ENCODE results near the gene SMPD2. TPM values are rescaled to one million over a fixed set of nuclear protein-coding genes. Genes with fewer than 3 reads are reported as not detected.

Gene SMPD2
- total RNA-seq, 2 donors from 2014 or later: 21.9 to 27.5 TPM

- Histone ChIP-seq H3K4me1 (no peaks in the 10 kb centered on the region), H3K9me3 (no peaks in the 10 kb centered on the region), H3K4me3 (no peak overlapping the region), H3K27ac (no peak overlapping the region), H3K9ac (ENCODE audit: low read depth in 2 of 2, low read length in 2 of 2) (no peak overlapping the region), H3K27me3 (no peaks in the 10 kb centered on the region), H3K36me3 (no peaks in the 10 kb centered on the region)
- no peak for DNase-seq
- TF ChIP-seq, protein P1, sequence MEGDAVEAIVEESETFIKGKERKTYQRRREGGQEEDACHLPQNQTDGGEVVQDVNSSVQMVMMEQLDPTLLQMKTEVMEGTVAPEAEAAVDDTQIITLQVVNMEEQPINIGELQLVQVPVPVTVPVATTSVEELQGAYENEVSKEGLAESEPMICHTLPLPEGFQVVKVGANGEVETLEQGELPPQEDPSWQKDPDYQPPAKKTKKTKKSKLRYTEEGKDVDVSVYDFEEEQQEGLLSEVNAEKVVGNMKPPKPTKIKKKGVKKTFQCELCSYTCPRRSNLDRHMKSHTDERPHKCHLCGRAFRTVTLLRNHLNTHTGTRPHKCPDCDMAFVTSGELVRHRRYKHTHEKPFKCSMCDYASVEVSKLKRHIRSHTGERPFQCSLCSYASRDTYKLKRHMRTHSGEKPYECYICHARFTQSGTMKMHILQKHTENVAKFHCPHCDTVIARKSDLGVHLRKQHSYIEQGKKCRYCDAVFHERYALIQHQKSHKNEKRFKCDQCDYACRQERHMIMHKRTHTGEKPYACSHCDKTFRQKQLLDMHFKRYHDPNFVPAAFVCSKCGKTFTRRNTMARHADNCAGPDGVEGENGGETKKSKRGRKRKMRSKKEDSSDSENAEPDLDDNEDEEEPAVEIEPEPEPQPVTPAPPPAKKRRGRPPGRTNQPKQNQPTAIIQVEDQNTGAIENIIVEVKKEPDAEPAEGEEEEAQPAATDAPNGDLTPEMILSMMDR (IDR thresholded peaks at IDR 0.05): no peak
- intact Hi-C loops (cut with DNase I): no loop called here
Measured at GRCh38 chr6:109491207-109491938, 50.8 kb downstream of the SMPD2 start.

Other genes with a start within 250 kb of the SMPD2 start
- 100 to 1,000 TPM; 420 to 621 TPM for gene CD164, start 58.3 kb upstream of the SMPD2 start, total RNA-seq
- 1 to 10 TPM in 1 of 2 donors, under 1 TPM in 1; 0.91 to 1.5 TPM for gene PPIL6, start 96 bp upstream of the SMPD2 start, total RNA-seq
- gene MICAL1, start 15.0 kb downstream of the SMPD2 start, total RNA-seq: 10 to 100 TPM; 45.3 to 55.9 TPM
- gene ZBTB24, start 42.5 kb downstream of the SMPD2 start, total RNA-seq: 1 to 10 TPM; 5.4 to 7.6 TPM